HG02973 (cell line): ENCODE measurements around the gene PSMA8.
"Not testable (repeated sequence)": the region's sequence is repeated elsewhere in the genome, so short reads cannot be mapped to it uniquely, and the experiment has no call there.

ENCODE experiments used
- ATAC-seq: cut with Tn5 transposase; IDR thresholded peaks from one replicate; pipeline ENCODE4 v1.9.1; 2021; ENCODE audit warnings: moderate library complexity; ENCODE audit not compliant: unreplicated experiment

Gene PSMA8

DNA sequence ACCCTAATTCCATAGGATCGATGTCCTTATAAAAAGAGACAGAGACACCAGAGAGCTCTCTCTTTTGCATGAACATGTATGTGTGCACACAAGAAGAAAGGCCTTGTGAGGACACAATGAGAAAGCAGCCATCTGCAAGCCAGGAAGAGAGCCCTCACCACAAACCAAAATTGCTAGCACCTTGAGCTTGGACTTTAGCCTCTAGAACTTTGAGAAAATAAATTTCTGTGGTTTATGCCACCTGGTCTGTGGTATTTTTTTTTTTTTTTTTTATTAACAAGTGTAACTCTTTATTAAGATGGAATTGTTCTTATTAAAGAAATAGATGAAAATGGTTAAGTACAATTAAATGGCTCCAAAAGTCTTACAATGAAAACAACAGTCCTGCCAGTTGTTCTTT lies 33.9 kb downstream of the PSMA8 start:
- ATAC-seq, result peak; percentile 71

DNA sequence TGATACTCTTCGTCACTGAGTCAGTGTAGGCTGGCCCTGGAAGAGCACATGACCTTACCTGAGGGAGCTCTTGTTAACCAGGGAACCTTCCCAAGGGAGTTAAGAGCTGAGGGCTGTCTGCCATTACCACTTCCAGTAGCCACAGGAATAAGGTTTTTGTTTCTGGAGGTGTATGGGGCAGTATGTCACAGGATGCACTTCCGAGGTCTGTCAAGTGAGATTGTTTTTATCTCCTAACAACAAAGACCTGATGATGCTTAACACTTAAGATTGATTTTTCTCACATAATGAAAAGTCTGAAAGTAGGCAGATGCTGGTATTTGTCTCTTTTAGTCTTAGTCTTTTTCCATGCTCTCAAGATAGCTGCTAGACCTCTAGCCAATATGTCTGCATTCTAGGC lies 41.8 kb downstream of the PSMA8 start:
- ATAC-seq, result no peak

DNA sequence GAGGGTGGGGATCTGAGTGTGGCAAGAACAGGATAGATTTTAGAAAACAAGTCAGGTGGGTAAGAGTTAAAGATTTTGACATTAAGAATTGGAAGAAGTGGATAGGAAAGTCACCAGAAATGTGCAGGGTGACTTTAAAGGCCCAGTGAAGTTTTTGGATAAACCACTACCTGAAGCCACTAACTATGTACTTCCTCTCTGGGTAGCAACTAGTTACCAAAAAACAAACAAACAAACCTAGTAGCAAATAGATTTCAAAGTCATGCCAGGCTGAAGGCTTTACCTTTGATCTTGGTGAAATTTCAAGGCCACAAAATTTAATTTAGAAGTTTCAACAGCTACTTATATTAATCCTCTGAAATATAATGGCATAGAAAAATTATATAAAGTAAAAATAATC lies 42.5 kb downstream of the PSMA8 start:
- ATAC-seq, result no peak

DNA sequence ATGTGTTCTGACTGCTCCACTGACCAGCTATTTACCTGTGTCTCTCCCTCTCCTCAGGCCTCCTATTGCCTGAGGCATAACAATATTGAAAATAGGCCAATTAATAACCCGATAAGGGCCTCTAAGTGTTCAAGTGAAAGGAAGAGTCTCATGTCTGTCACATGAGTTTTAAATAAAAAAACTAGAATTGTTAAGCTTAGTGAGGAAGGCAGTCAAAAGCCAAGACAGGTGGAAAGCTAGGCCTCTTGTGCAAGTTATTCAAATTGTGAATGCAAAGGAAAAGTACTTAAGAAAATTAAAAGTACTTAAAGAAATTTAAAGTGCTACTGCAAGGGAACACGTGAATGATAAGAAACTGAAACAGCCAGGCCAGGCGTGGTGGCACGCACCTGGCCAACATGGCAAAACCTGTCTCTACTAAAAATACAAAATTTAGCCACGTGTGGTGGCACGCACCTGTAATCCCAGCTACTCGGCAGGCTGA lies 47.7 kb downstream of the PSMA8 start:
- ATAC-seq, result no peak

DNA sequence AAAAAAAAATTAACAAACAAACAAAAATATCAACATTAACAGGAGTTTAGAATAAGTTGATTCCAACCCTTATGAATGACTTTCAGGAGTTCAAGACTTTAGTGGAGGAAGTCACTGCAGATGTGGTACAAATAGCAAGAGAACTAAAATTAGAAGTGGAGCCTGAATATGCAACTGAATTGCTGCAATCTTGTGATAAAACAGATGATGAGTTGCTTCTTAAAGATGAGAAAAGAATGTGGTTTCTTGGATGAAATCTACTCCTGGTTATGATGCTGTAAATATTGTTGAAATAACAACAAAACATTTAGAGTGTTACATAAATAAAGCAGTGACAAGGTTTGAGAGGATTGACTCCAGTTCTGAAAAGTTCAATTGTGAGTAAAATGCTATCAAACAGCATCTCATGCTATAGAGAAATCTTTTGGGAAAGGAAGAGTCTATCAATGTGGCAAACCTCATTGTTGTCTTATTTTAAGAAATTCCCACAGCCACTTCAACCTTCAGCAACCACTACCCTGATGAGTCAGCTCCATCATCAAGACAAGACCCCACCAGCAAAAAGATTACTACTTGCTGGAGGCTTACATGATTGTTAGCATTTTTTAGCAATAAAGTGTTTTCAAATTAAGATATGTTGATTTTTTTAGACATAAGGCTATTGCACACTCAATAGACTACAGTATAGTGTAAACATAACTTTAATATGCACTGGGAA lies 49.9 kb downstream of the PSMA8 start:
- no peak for ATAC-seq

DNA sequence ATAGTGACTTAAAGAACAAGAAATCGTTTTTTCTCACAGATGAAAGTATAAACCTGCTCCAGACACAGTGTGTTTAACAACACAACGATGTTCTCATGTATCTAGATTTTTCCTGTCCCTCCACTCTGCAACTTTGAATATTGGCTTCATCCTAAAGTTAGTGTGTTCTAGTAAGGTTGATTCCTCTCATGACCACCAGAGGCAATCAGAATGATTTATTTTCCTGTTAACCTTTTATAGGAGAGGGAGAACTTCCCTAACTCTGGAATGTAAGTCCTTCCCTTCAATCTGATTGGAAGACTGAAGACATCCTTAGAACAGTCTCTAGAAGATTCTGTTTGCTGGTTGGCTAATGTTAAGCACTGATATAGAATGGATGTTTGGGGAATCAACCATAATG lies 51.6 kb downstream of the PSMA8 start:
- ATAC-seq, result no peak

DNA sequence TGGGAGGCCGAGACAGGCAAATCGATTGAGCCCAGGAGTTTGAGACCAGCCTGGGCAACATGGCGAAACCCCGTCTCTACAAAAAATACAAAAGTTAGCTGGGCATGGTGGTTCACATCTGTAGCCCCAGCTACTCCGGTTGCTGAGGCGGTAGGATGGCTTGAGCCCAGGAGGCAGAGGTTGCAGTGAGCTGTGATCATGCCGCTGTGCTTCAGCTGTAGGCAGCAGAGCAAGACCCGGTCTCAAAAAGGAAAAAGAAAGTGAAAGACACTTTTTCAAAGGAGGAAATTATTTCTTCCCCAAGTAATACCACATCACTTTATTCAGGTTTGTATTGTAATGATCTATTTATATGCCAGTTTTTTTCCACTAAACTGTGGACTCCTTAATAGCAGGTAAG lies 56.8 kb downstream of the PSMA8 start:
- peak; percentile 88 for ATAC-seq

DNA sequence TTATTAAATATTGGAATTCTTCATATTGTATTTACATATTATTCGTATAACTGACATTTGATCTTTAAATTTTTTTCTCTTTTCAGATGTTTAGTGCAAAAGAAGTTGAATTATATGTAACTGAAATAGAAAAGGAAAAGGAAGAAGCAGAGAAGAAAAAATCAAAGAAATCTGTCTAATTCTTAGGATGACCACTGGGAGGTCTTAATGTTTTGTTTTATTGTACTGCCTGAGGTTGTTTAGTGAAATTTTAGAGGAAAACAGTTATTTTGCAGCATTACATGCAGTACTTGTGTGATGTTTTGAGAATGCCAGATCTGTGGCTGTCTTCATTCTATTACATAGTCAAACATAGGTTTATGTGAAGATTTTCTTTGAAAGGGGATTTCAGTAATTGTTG lies 58.6 kb downstream of the PSMA8 start:
- no peak for ATAC-seq

DNA sequence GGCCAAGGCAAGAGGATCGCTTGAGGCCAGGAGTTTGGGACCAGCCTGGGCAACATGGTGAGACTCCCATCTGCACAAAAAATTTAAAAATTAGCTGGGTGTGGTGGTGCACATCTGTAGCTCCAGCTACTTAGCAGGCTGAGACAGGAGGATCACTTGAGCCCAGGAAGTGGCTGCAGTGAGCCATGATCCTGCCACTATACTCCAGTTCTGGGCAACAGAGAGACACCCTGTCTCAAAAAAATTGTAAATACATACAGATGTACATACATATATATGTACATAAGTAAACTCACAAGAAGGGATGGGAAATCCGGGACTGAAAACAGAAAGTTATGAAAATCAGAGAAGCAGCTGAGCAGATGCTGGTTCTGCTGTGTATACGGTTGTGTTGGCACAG lies 62.9 kb downstream of the PSMA8 start:
- no peak for ATAC-seq

DNA sequence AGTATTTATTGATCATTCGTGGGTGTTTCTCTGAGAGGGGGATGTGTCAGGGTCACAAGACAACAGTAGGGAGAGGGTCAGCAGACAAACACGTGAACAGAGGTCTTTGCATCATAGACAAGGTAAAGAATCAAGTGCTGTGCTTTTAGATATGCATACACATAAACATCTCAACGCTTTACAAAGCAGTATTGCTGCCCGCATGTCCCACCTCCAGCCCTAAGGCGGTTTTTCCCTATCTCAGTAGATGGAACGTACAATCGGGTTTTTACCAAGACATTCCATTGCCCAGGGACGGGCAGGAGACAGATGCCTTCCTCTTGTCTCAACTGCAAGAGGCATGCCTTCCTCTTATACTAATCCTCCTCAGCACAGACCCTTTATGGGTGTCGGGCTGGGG lies 68.3 kb downstream of the PSMA8 start:
- not testable (repeated sequence) for ATAC-seq

DNA sequence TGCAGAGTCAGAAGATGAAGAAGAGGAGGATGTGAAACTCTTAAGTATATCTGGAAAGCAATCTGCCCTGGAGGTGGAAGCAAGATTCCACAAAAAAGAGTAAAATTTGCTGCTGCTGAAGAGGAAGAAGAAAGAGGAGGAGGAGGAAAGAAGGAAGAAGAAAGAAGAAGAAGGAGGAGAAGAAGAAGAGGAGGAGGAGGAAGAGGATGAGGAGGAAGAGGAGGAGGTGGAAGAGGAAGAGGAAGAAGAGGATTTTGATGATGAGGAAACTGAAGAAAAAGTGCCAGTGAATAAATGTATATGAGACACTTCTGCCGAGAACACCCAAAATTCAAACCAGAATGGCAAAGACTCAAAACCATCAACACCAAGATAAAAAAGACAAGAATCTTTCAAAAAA lies 71.6 kb downstream of the PSMA8 start:
- ATAC-seq, result no peak

DNA sequence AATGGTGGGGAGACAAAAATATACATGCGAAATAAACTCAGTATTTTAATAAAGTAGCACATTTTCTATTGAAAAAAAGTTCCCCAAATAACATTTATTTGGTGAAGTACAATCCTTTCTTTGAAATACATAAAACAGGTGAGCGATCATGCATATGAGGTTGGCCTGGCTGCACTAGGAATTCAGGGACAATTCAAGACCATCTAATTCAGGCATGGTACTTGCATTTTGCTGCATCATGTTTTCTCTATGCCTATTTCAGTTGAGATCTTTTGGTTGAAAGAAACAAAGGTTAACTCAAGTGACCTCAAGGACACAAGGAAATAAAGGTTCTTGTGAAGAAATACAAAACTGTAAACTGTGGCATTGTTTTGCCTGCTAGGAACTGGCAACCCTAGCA lies 72.8 kb downstream of the PSMA8 start:
- no peak for ATAC-seq

DNA sequence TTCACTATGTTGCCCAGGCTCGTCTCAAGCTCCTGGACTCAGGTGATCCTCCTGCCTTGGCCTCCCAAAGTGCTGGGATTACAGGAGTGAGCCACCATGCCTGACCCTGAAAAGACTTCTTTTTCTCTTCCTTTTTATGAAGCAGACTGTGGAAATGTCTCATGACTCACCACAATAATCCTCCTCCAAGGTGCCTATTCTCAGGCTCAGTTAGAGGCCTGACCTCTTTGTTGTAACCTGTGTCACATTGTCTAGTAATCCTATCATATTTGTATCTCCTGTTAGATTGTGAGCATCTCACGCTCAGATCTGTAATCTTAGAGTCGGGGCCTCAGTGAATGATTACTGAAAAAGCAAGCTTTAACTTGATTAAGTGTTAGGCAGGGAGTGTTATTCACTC lies 74.3 kb downstream of the PSMA8 start:
- no peak for ATAC-seq

DNA sequence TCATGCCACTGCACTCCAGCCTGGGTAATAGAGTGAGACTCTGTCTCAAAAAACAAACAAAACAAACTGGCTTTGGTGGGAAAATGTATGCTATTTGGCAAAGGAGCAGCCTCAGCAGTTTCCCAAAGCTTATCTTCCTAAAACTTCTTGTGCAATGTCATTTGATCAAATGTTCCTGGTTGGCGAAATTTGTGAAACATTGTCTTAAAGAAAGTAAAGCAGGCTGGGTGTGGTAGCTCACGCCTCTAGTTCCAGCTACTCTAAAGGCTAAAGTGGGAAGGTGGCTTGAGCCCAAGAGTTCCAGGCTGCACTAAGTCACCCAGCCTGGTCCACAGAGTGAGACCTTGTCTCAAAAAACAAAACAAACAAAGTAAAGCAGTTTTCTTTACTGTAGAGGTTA lies 75.3 kb downstream of the PSMA8 start:
- ATAC-seq, result no peak

DNA sequence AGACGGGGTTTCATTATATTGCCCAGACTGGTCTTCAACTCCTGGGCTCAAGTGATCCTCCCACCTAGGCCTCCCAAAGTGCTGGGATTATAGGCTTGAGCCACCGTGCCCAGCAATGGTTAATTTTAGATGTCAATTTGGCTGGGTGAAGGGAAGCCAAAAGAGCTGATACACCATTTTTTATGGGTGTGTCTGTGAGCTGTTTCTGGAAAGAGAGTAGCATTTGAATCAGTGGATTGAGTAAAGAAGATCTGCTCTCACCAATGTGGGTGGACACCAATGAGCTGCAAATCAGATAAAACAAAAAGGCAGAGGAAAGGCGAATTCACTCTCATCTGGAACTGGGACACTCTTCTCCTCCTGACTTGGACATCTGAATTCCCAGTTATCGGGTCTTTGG lies 76.5 kb downstream of the PSMA8 start:
- no peak for ATAC-seq

DNA sequence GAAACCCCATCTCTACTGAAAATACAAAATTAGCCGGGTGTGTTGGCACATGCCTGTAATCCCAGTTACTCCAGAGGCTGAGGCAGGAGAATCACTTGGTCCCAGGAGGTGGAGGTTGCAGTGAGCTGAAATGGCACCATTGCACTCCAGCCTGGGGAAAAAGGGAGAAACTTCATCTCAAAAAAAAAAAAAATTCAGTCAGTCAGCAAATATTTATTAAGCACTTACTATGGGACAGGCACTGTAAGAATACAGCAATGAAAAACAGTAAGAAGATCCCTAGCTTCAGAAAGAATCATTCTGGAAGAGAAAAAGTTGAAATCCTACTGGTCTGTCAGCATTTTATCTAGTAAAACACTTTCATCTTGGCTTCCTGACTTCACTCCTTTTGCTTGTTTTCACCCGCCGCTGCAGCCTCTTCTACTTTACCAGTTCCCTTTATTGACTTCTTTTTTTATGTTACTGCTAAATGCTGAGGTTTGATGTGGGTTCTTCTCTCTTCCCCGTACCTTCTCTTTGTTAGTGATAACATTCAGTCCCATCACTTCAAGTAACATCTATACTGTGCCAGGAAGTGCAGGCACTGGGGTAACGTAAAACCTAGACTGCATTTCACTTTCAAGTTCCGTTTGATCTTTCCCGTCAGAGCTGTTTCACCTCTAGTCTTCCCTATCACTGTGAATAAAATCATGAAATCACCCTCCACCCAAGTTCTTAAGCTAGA lies 81.7 kb downstream of the PSMA8 start:
- ATAC-seq, result peak; percentile 84

DNA sequence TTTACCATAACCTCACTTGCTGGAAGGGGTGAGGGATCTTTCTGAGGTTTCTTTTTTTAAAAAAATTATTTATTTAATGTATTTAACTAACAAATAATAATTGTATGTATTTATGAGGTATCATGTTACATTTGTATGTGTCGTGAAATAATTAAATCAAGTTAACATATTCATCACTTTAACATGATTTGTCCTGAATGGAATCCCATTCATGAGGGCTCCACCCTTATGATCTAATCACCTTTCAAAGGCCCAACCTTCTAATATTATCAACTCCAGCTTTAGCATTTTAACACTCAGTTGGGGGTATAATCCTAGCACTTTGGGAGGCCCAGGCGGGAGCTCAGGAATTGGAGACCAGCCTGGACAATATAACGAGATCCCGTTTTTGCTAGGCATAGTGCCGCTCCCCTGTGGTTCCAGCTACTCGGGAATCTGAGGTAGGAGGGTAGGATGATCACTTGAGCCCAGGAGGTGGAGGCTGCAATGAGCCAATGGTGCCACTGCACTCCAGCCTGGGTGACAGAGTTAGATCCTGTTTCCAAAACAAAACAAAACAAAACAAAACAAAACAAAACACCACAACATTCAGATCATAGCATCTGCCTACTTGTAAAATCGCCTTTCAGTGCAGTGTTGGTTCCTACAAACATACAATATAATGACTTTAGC lies 91.5 kb downstream of the PSMA8 start:
- ATAC-seq, result no peak

DNA sequence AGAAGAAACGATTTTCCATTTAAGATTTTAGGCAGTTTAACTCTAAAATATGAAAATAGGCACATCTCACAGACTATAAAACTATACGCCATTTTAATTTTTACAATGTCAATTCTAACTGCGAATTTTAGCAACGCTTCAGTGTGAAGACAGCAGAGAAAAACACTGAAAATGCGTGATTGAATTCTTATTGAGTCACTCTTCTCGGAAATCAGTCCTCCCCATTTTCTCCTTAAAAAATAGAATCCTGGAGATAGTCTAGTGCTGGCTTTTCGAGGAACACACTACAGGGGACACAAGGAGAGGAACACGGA lies 92.2 kb downstream of the PSMA8 start:
- no peak for ATAC-seq

DNA sequence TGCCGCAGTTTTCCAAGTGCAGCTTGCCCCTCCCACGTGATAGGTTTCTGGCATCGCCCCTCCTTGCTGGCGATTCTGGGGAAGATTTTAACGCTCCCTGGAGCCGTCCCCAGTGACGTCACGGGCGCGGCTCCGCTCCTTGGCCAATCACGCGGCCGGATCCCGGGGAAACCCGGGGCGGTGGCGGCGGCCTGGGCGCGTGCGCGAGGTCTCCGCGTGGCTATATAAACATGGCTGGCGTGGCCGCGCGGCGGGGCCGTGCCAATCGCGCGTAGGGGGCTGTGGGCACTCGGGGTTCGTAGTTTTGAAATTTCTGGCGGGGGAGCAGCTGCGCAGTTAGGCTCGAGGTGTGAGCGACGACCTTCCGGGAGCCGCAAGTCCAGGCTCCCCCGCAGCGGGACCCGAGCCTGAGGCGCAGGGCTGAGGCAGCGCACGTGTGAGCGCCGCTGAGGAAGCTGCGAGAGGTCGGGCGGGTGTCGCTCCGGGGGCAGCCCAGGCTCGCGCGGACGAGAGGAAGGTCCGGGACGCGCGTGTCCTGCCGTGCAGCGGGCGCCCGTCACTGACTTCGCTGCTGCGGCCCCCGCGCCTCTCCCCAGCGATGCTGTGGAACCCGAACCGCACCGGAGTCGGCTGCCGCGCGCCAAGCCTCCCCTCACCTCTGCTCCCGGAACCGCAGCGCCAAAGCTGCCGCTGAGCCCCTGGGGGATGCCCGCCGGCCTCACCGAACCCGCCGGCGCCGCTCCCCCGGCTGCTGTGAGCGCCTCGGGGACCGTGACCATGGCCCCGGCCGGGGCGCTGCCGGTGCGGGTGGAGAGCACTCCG lies 92.8 kb downstream of the PSMA8 start, which contains the start of gene TAF4B:
TAF4B (plus strand) TSS at position 217 of the 822 bp plus-strand sequence; CDS start at position 706, 489 bp downstream.
- peak; percentile 74 for ATAC-seq

DNA sequence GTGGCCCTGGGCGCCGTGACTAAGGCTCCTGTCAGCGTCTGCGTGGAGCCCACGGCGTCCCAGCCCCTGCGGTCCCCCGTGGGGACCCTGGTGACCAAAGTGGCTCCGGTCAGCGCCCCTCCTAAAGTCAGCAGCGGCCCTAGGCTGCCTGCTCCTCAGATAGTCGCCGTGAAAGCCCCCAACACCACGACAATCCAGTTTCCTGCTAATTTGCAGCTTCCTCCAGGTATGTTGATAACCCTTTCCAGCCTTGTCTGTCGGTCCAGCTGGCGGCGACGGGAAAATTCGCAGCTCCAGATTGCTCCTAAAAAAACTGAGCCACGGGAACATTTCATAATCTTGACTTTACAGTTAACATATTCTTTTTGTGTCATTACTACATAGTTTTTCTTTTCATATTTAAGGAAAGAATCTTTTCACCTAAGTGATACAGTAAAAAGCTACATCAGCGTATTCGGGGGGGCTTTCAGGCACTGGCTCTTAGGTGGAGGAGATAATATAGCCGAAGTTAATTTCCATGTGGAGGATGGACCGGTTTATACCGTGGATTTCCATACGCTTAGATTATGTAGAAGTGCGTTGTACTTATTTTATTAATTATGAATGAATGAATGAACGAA lies 93.5 kb downstream of the PSMA8 start:
- ATAC-seq, result no peak
